Astrocyte (in vitro differentiated cells and primary cell): ENCODE measurements around the gene CHRFAM7A.
"Not testable (repeated sequence)": the region's sequence is repeated elsewhere in the genome, so short reads cannot be mapped to it uniquely, and the experiment has no call there.

Experiments used
- EZH2 ChIP-seq: IDR thresholded peaks from 2 replicates; pipeline ENCODE4 v1.6.1; 2012; ENCODE audit warnings: mild to moderate bottlenecking, low read length, inconsistent platforms; ENCODE audit not compliant: insufficient read depth
- TF ChIP-seq, protein P1 (sequence below): IDR thresholded peaks from 2 replicates; pipeline ENCODE4 v1.5.1; 2011; ENCODE audit warnings: low read depth, mild to moderate bottlenecking, inconsistent platforms, low read length, moderate library complexity; ENCODE audit not compliant: insufficient read depth

- TF ChIP-seq, protein P1, sequence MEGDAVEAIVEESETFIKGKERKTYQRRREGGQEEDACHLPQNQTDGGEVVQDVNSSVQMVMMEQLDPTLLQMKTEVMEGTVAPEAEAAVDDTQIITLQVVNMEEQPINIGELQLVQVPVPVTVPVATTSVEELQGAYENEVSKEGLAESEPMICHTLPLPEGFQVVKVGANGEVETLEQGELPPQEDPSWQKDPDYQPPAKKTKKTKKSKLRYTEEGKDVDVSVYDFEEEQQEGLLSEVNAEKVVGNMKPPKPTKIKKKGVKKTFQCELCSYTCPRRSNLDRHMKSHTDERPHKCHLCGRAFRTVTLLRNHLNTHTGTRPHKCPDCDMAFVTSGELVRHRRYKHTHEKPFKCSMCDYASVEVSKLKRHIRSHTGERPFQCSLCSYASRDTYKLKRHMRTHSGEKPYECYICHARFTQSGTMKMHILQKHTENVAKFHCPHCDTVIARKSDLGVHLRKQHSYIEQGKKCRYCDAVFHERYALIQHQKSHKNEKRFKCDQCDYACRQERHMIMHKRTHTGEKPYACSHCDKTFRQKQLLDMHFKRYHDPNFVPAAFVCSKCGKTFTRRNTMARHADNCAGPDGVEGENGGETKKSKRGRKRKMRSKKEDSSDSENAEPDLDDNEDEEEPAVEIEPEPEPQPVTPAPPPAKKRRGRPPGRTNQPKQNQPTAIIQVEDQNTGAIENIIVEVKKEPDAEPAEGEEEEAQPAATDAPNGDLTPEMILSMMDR = not testable (repeated sequence)
- TF ChIP-seq EZH2 = not testable (repeated sequence)
Observed at GRCh38 chr15:30393664-30393991, 288 bp upstream of the CHRFAM7A start.
